HepG2 (cell line): ENCODE data around the gene RFC2. TPM values are rescaled to one million over a fixed set of nuclear protein-coding genes. Genes with fewer than 3 reads are reported as not detected.

Experiments used
- ADNP ChIP-seq: sonication (generic); formaldehyde crosslinking; IDR thresholded peaks from 2 replicates; pipeline ENCODE4 v1.4.0; 2020; ENCODE audit warnings: missing genetic modification reagents
- ERF ChIP-seq: IDR thresholded peaks from 2 replicates; pipeline ENCODE4 v1.6.1; 2018; ENCODE audit warnings: missing biosample characterization, missing genetic modification reagents
- FLYWCH1 ChIP-seq: sonication (generic); formaldehyde crosslinking; IDR thresholded peaks from 2 replicates; pipeline ENCODE4 v1.8.1; 2023; ENCODE audit warnings: mild to moderate bottlenecking, missing genetic modification reagents
- MEF2D ChIP-seq: sonication (generic); formaldehyde crosslinking; IDR thresholded peaks from 2 replicates; pipeline ENCODE4 v1.5.1; 2020; ENCODE audit warnings: mild to moderate bottlenecking, missing genetic modification reagents
- NBN ChIP-seq: fragments of 450-650 bp; conservative IDR thresholded peaks from 2 replicates; pipeline ENCODE4 v1.6.1; 2017
- NFE2L1 ChIP-seq: sonication (generic); formaldehyde crosslinking; IDR thresholded peaks from 2 replicates; pipeline ENCODE4 v1.4.0; 2020; ENCODE audit warnings: missing genetic modification reagents, mild to moderate bottlenecking, borderline replicate concordance
- PAF1 ChIP-seq: IDR thresholded peaks from 2 replicates; pipeline ENCODE4 v1.6.1; 2016; ENCODE audit warnings: missing genetic modification reagents, missing compliant biosample characterization
- POLR2AphosphoS2 ChIP-seq: IDR thresholded peaks from 2 replicates; pipeline ENCODE4 v1.6.1; 2011; ENCODE audit warnings: low read depth, low read length, improper control_type of control experiment
- SKI ChIP-seq: fragments of 450-650 bp; IDR thresholded peaks from one replicate; pipeline ENCODE4 v1.6.1; 2018; ENCODE audit warnings: mild to moderate bottlenecking; ENCODE audit not compliant: partially characterized antibody
- SP2 ChIP-seq: sonication (generic); formaldehyde crosslinking; IDR thresholded peaks from 2 replicates; pipeline ENCODE4 v1.5.1; 2020; ENCODE audit warnings: mild to moderate bottlenecking, missing genetic modification reagents
- SPEN ChIP-seq: sonication (generic); formaldehyde crosslinking; IDR thresholded peaks from 2 replicates; pipeline ENCODE4 v1.5.1; 2020; ENCODE audit warnings: low read depth, mild to moderate bottlenecking, missing genetic modification reagents
- TMF1 ChIP-seq: sonication (generic); formaldehyde crosslinking; IDR thresholded peaks from 2 replicates; pipeline ENCODE4 v1.8.1; 2022; ENCODE audit warnings: low read depth, missing genetic modification reagents
- ZBTB7B ChIP-seq: sonication (generic); formaldehyde crosslinking; IDR thresholded peaks from 2 replicates; pipeline ENCODE4 v1.4.0; 2020; ENCODE audit warnings: missing genetic modification reagents
- ZFP90 ChIP-seq: sonication (generic); formaldehyde crosslinking; IDR thresholded peaks from 2 replicates; pipeline ENCODE4 v1.8.0; 2022; ENCODE audit warnings: missing genetic modification reagents, mild to moderate bottlenecking, inconsistent platforms, borderline replicate concordance
- ZNF205 ChIP-seq: IDR thresholded peaks from 2 replicates; pipeline ENCODE4 v1.6.1; 2018; ENCODE audit warnings: missing biosample characterization, missing genetic modification reagents
- ZNF282 ChIP-seq: fragments of 450-650 bp; IDR thresholded peaks from 2 replicates; pipeline ENCODE4 v1.6.1; 2018; ENCODE audit not compliant: partially characterized antibody
- ZNF331 ChIP-seq: sonication (generic); formaldehyde crosslinking; IDR thresholded peaks from 2 replicates; pipeline ENCODE4 v1.4.0; 2020; ENCODE audit warnings: missing genetic modification reagents
- ZNF564 ChIP-seq: sonication (generic); formaldehyde crosslinking; IDR thresholded peaks from 2 replicates; pipeline ENCODE4 v1.8.1; 2023; ENCODE audit warnings: mild to moderate bottlenecking, missing genetic modification reagents
- ZNF652 ChIP-seq: IDR thresholded peaks from 2 replicates; pipeline ENCODE4 v1.6.1; 2016; ENCODE audit warnings: low read depth, borderline replicate concordance
- polyA plus RNA-seq, 8 experiments: library from polyadenylated mRNA; depleted of rRNA in 3 of 8; stranded (reverse) in 7 of 8; unstranded in 1 of 8; fragments of >200 nt; fragmentation: Illumina TruSeq in 4 of 8; extraction: Trizol in 4 of 8; gene quantifications; 2 replicates each; pipeline versions ENCODE4 v1.2.1 to v1.2.3, GENCODE V29; 2011 to 2016; ENCODE audit warnings: low read depth in 4 of 8, missing spikeins in 1 of 8, mixed read lengths in 1 of 8; ENCODE audit not compliant: insufficient read depth in 1 of 8
- total RNA-seq, 5 experiments: library from RNA; depleted of rRNA; stranded (reverse); fragments of >200 nt; fragmentation: Illumina TruSeq; extraction: Trizol; gene quantifications; 2 replicates each; pipeline ENCODE4 v1.2.3, GENCODE V29; 2016; ENCODE audit warnings: low read depth in 1 of 5
- TF ChIP-seq, protein P1 (sequence below): sonication (generic); formaldehyde crosslinking; IDR thresholded peaks from 2 replicates; pipeline ENCODE4 v1.4.0; 2020; ENCODE audit warnings: missing genetic modification reagents
- TF ChIP-seq, protein P2 (sequence below): sonication (generic); formaldehyde crosslinking; IDR thresholded peaks from 2 replicates; pipeline ENCODE4 v1.5.1; 2020; ENCODE audit warnings: missing genetic modification reagents, mild to moderate bottlenecking, borderline replicate concordance
- TF ChIP-seq, protein P3 (sequence below), 2 experiments: sonication (generic) in 1 of 2; formaldehyde crosslinking in 1 of 2; IDR thresholded peaks; 2 replicates each; pipeline versions ENCODE4 v1.4.0 to v1.6.1; 2018 to 2020; ENCODE audit warnings: missing genetic modification reagents in 2 of 2, borderline replicate concordance in 1 of 2, low read depth in 1 of 2, mild to moderate bottlenecking in 1 of 2, missing biosample characterization in 1 of 2

The RFC2 gene
- total and polyA plus RNA-seq, 2 of the 13 experiments (the other 11 are each of a cell fraction or from before 2014, with no cell fraction given), result 14.6 to 43.5 TPM

DNA sequence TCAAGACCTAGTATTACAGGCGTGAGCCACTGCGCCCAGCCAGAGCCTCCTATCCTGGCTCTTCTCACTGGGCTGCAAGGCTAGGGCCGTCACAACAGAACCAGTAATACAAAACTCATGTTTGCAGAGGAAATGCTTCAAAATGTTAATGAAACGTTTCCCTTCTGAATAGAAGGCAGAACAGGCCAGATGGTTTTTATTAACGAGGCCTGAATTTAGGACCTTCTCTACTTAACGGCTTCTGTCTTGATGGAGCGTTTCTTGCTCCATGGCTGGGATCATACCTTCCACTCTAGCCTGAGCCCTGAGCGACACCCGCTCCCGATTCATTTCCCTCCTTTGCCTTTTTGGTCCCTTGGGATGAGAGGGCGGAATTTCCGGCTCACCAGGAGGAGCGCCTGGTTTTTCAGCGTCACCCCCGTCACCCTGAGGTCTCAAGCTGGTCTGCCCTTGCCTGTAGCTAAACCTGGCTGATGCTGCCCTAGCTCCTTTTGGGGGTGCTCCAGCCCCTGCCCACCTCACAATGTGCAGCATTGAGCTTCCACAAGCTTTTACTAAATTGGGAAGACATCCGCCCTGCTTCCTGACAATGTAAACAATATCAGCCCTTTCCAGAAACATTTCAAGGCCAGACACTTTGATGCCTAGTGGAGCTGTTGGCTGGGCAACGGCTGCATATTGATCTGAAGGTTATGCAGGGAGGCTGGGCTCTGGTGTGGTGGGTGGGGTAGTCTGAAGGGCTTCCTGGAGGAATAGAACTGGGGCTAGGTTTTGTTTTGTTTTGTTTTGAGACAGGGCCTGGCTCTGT, 40.2 kb upstream of the RFC2 start (continued):
- TF ChIP-seq, protein P1, sequence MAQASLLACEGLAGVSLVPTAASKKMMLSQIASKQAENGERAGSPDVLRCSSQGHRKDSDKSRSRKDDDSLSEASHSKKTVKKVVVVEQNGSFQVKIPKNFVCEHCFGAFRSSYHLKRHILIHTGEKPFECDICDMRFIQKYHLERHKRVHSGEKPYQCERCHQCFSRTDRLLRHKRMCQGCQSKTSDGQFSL, result no peak
- TF ChIP-seq PAF1 (CRISPR knock-in tag) (no peak), FLYWCH1 (CRISPR knock-in tag) (no peak), POLR2AphosphoS2 (no peak), SKI (peak; percentile 94), ADNP (CRISPR knock-in tag) (no peak), ZBTB7B (CRISPR knock-in tag) (peak; percentile 93), NBN (no peak), ZNF564 (CRISPR knock-in tag) (no peak), ZNF282 (no peak), ZNF205 (no peak), TMF1 (CRISPR knock-in tag) (no peak), ERF (CRISPR knock-in tag) (peak; percentile 86), ZNF331 (peak; percentile 36; the same call in 1 of the 2 replicates), MEF2D (peak; percentile 95), SPEN (CRISPR knock-in tag) (no peak; the same call in 1 of the 2 replicates), NFE2L1 (CRISPR knock-in tag) (no peak), ZNF652 (no peak), ZFP90 (CRISPR knock-in tag) (no peak), SP2 (CRISPR knock-in tag) (no peak)
- TF ChIP-seq, protein P2, sequence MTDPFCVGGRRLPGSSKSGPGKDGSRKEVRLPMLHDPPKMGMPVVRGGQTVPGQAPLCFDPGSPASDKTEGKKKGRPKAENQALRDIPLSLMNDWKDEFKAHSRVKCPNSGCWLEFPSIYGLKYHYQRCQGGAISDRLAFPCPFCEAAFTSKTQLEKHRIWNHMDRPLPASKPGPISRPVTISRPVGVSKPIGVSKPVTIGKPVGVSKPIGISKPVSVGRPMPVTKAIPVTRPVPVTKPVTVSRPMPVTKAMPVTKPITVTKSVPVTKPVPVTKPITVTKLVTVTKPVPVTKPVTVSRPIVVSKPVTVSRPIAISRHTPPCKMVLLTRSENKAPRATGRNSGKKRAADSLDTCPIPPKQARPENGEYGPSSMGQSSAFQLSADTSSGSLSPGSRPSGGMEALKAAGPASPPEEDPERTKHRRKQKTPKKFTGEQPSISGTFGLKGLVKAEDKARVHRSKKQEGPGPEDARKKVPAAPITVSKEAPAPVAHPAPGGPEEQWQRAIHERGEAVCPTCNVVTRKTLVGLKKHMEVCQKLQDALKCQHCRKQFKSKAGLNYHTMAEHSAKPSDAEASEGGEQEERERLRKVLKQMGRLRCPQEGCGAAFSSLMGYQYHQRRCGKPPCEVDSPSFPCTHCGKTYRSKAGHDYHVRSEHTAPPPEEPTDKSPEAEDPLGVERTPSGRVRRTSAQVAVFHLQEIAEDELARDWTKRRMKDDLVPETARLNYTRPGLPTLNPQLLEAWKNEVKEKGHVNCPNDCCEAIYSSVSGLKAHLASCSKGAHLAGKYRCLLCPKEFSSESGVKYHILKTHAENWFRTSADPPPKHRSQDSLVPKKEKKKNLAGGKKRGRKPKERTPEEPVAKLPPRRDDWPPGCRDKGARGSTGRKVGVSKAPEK (CRISPR knock-in tag), result no peak
- TF ChIP-seq, protein P3, sequence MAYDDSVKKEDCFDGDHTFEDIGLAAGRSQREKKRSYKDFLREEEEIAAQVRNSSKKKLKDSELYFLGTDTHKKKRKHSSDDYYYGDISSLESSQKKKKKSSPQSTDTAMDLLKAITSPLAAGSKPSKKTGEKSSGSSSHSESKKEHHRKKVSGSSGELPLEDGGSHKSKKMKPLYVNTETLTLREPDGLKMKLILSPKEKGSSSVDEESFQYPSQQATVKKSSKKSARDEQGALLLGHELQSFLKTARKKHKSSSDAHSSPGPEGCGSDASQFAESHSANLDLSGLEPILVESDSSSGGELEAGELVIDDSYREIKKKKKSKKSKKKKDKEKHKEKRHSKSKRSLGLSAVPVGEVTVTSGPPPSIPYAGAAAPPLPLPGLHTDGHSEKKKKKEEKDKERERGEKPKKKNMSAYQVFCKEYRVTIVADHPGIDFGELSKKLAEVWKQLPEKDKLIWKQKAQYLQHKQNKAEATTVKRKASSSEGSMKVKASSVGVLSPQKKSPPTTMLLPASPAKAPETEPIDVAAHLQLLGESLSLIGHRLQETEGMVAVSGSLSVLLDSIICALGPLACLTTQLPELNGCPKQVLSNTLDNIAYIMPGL (CRISPR knock-in tag; IDR thresholded peaks at IDR 0.05; ENCODE audit: borderline replicate concordance in 1 of 2, low read depth in 1 of 2), result peak in 1 of 2 experiments; percentile 25; a peak in 1 of 4 replicates
